Testis (tissue), 2 donors: ENCODE results near the gene MAFB.

Experiments used
- POLR2A ChIP-seq: fragments of 450-650 bp; IDR thresholded peaks from one replicate; pipeline ENCODE4 v1.6.1; 2017; ENCODE audit warnings: antibody characterized with exemption, mild to moderate bottlenecking, moderate library complexity
- TF ChIP-seq, protein P1 (sequence below), 3 experiments: fragments of 450-650 bp in 2 of 3; fragments of 200-600 bp in 1 of 3; sonication (generic) in 1 of 3; IDR thresholded peaks; one replicate each; pipeline ENCODE4 v1.5.1; 2016 to 2019; ENCODE audit warnings: antibody characterized with exemption in 3 of 3, mild to moderate bottlenecking in 2 of 3, moderate library complexity in 1 of 3

DNA sequence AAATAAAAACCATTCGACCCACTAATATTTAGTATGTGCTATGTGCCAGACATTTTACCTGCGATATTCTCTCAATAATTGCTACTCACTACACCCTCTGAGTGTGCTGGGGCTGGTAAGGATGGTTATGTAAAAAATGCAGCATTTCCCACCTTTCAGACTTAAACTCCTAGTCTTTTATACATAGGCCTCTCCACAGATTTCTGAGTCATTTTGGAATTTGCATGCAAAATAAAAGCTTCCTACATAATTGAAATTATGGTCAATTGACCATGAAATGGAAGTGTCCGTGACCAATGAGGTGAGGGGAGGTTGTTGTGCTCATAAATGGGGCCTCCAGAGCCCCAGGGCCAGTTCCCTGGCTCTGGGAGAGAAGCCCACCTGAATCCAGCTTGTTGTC is 37.7 kb upstream of the MAFB start:
- TF ChIP-seq, protein P1, sequence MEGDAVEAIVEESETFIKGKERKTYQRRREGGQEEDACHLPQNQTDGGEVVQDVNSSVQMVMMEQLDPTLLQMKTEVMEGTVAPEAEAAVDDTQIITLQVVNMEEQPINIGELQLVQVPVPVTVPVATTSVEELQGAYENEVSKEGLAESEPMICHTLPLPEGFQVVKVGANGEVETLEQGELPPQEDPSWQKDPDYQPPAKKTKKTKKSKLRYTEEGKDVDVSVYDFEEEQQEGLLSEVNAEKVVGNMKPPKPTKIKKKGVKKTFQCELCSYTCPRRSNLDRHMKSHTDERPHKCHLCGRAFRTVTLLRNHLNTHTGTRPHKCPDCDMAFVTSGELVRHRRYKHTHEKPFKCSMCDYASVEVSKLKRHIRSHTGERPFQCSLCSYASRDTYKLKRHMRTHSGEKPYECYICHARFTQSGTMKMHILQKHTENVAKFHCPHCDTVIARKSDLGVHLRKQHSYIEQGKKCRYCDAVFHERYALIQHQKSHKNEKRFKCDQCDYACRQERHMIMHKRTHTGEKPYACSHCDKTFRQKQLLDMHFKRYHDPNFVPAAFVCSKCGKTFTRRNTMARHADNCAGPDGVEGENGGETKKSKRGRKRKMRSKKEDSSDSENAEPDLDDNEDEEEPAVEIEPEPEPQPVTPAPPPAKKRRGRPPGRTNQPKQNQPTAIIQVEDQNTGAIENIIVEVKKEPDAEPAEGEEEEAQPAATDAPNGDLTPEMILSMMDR (IDR thresholded peaks at IDR 0.05): no peak
- TF ChIP-seq POLR2A: no peak
